Skeletal muscle satellite cell (primary cell): ENCODE measurements around the gene CYP26B1.

ENCODE experiments used
- H3K27me3 ChIP-seq: 2 replicates; pipeline ENCODE4 v1.7.0; 2013; ENCODE audit warnings: low read length; ENCODE audit not compliant: control insufficient read depth, insufficient read depth
- H3K36me3 ChIP-seq: 2 replicates; pipeline ENCODE4 v1.7.0; 2013; ENCODE audit warnings: mild to moderate bottlenecking, control low read depth, low read length; ENCODE audit not compliant: insufficient read depth
- H3K4me1 ChIP-seq: 2 replicates; pipeline ENCODE4 v1.7.0; 2013; ENCODE audit warnings: low read length; ENCODE audit not compliant: control insufficient read depth, insufficient read depth
- H3K4me2 ChIP-seq: 2 replicates; pipeline ENCODE4 v1.7.0; 2013; ENCODE audit warnings: mild to moderate bottlenecking, low read length
- H3K4me3 ChIP-seq: 2 replicates; pipeline ENCODE4 v1.7.0; 2013; ENCODE audit warnings: low read length
- H3K9ac ChIP-seq: 2 replicates; pipeline ENCODE4 v1.7.0; 2013; ENCODE audit warnings: mild to moderate bottlenecking, low read depth, low read length, moderate library complexity
- H3K9me3 ChIP-seq: replicated peaks from 2 replicates; pipeline ENCODE4 v1.7.0; 2013; ENCODE audit warnings: mild to moderate bottlenecking, control low read depth, low read length

The CYP26B1 gene

GRCh38 chr2:72138921-72139381, 8.7 kb downstream of the CYP26B1 start:
- H3K9ac ChIP-seq: no peak overlapping the region

GRCh38 chr2:72138011-72138881, 9.4 kb downstream of the CYP26B1 start:
- Histone ChIP-seq H3K9me3 (no peaks in the 10 kb centered on the region), H3K27me3 (peaks cover 26% of the 10 kb centered on the region), H3K36me3 (no peaks in the 10 kb centered on the region), H3K4me3 (no peak overlapping the region), H3K4me2 (no peak overlapping the region), H3K9ac (no peak overlapping the region), H3K4me1 (no peaks in the 10 kb centered on the region)

More at GRCh38 chr2:72138921-72139381, 8.7 kb downstream of the CYP26B1 start:
- no peaks in the 10 kb centered on the region for H3K9me3 ChIP-seq
- H3K4me2 ChIP-seq: no peak overlapping the region
- peaks cover 33% of the 10 kb centered on the region for H3K27me3 ChIP-seq
- H3K4me3 ChIP-seq: no peak overlapping the region
- no peaks in the 10 kb centered on the region for H3K4me1 ChIP-seq
- H3K36me3 ChIP-seq: no peaks in the 10 kb centered on the region

- Histone ChIP-seq H3K4me3 (no peak overlapping the region), H3K27me3 (peaks cover 21% of the 10 kb centered on the region), H3K4me1 (no peaks in the 10 kb centered on the region), H3K4me2 (no peak overlapping the region), H3K36me3 (no peaks in the 10 kb centered on the region), H3K9ac (no peak overlapping the region), H3K9me3 (no peaks in the 10 kb centered on the region)
These were observed 10.1 kb downstream of the CYP26B1 start for GRCh38 chr2:72137498-72138010.

GRCh38 chr2:72136933-72137497, 10.6 kb downstream of the CYP26B1 start:
- no peaks in the 10 kb centered on the region for H3K36me3 ChIP-seq
- H3K4me1 ChIP-seq: no peaks in the 10 kb centered on the region
- H3K27me3 ChIP-seq: peaks cover 16% of the 10 kb centered on the region

GRCh38 chr2:72136331-72136730, 11.3 kb downstream of the CYP26B1 start:
- H3K4me3 ChIP-seq: no peak overlapping the region
- H3K4me1 ChIP-seq: no peaks in the 10 kb centered on the region
- no peak overlapping the region for H3K4me2 ChIP-seq
- H3K9ac ChIP-seq: no peak overlapping the region
- peaks cover 16% of the 10 kb centered on the region for H3K27me3 ChIP-seq
- no peaks in the 10 kb centered on the region for H3K9me3 ChIP-seq
- no peaks in the 10 kb centered on the region for H3K36me3 ChIP-seq

More at GRCh38 chr2:72136933-72137497, 10.6 kb downstream of the CYP26B1 start:
- Histone ChIP-seq H3K4me2 (no peak overlapping the region), H3K4me3 (no peak overlapping the region), H3K9me3 (no peaks in the 10 kb centered on the region), H3K9ac (no peak overlapping the region)

- no peak overlapping the region for H3K4me2 ChIP-seq
- H3K36me3 ChIP-seq: no peaks in the 10 kb centered on the region
- no peaks in the 10 kb centered on the region for H3K4me1 ChIP-seq
- H3K4me3 ChIP-seq: no peak overlapping the region
- H3K9me3 ChIP-seq: no peaks in the 10 kb centered on the region
- peaks cover 18% of the 10 kb centered on the region for H3K27me3 ChIP-seq
- H3K9ac ChIP-seq: no peak overlapping the region
These were observed 11.7 kb downstream of the CYP26B1 start for GRCh38 chr2:72135921-72136320.

GRCh38 chr2:72134997-72135800, 12.5 kb downstream of the CYP26B1 start:
- Histone ChIP-seq H3K36me3 (no peaks in the 10 kb centered on the region), H3K27me3 (peaks cover 16% of the 10 kb centered on the region), H3K4me1 (no peaks in the 10 kb centered on the region), H3K9me3 (no peaks in the 10 kb centered on the region), H3K4me3 (no peak overlapping the region), H3K4me2 (no peak overlapping the region), H3K9ac (no peak overlapping the region)

- H3K9me3 ChIP-seq: no peaks in the 10 kb centered on the region
- H3K4me2 ChIP-seq: no peak overlapping the region
- H3K36me3 ChIP-seq: no peaks in the 10 kb centered on the region
- H3K9ac ChIP-seq: no peak overlapping the region
- no peak overlapping the region for H3K4me3 ChIP-seq
- H3K27me3 ChIP-seq: peaks cover 15% of the 10 kb centered on the region
- no peaks in the 10 kb centered on the region for H3K4me1 ChIP-seq
These were observed 13.2 kb downstream of the CYP26B1 start for GRCh38 chr2:72134408-72134996.

- Histone ChIP-seq H3K4me2 (no peak overlapping the region), H3K27me3 (peaks cover 12% of the 10 kb centered on the region), H3K9ac (no peak overlapping the region), H3K4me1 (no peaks in the 10 kb centered on the region), H3K9me3 (no peaks in the 10 kb centered on the region), H3K36me3 (no peaks in the 10 kb centered on the region), H3K4me3 (no peak overlapping the region)
These were observed 13.8 kb downstream of the CYP26B1 start for GRCh38 chr2:72133721-72134407.

- H3K4me1 ChIP-seq: no peaks in the 10 kb centered on the region
- H3K9ac ChIP-seq: no peak overlapping the region
- H3K9me3 ChIP-seq: no peaks in the 10 kb centered on the region
- no peaks in the 10 kb centered on the region for H3K36me3 ChIP-seq
- no peak overlapping the region for H3K4me2 ChIP-seq
- no peak overlapping the region for H3K4me3 ChIP-seq
- H3K27me3 ChIP-seq: peaks cover 16% of the 10 kb centered on the region
These were observed 14.5 kb downstream of the CYP26B1 start for GRCh38 chr2:72132981-72133720.
